CD14-positive monocyte (primary cell): ENCODE data around the gene LRP1B. TPM values are rescaled to one million over a fixed set of nuclear protein-coding genes. Genes with fewer than 3 reads are reported as not detected.

Experiments used
- DNase-seq, 3 donors: peaks; one replicate each; pipeline ENCODE4 v3.0.0-alpha.2; 2011 to 2022
- H2AFZ ChIP-seq: 2 replicates; pipeline ENCODE4 v1.6.0; 2012; ENCODE audit warnings: mild to moderate bottlenecking, low read depth, low read length, inconsistent platforms; ENCODE audit not compliant: insufficient read depth, poor library complexity, severe bottlenecking
- H3K27ac ChIP-seq, 2 donors: 1 replicate in 1 of 2; 2 replicates in 1 of 2; pipeline ENCODE4 v1.5.1; 2012 to 2013; ENCODE audit warnings: low read length in 2 of 2, control low read depth in 1 of 2, inconsistent platforms in 1 of 2, low read depth in 1 of 2, mild to moderate bottlenecking in 1 of 2
- H3K27me3 ChIP-seq, 2 donors: one replicate each; pipeline versions ENCODE4 v1.6.0 to v1.6.1; 2011 to 2013; ENCODE audit warnings: low read length in 2 of 2; ENCODE audit not compliant: control insufficient read depth in 2 of 2, insufficient read depth in 2 of 2
- H3K36me3 ChIP-seq, 2 donors: replicated peaks in 1 of 2; 1 replicate in 1 of 2; 2 replicates in 1 of 2; pipeline versions ENCODE4 v1.5.1 to v1.6.1; 2012 to 2013; ENCODE audit warnings: low read length in 2 of 2, control low read depth in 1 of 2, inconsistent platforms in 1 of 2, mild to moderate bottlenecking in 1 of 2; ENCODE audit not compliant: insufficient read depth in 2 of 2, control insufficient read depth in 1 of 2
- H3K4me1 ChIP-seq, 2 donors: 1 replicate in 1 of 2; 2 replicates in 1 of 2; pipeline versions ENCODE4 v1.5.1 to v1.6.1; 2012 to 2013; ENCODE audit warnings: low read length in 2 of 2, control low read depth in 1 of 2, inconsistent platforms in 1 of 2, mild to moderate bottlenecking in 1 of 2, moderate library complexity in 1 of 2; ENCODE audit not compliant: insufficient read depth in 2 of 2, control insufficient read depth in 1 of 2
- H3K4me2 ChIP-seq: replicated peaks from 2 replicates; pipeline ENCODE3; 2012; ENCODE audit warnings: low read length, moderate library complexity, mild to moderate bottlenecking; ENCODE audit not compliant: poor library complexity, severe bottlenecking; ENCODE audit errors: extremely low read depth
- H3K4me3 ChIP-seq, 3 experiments: fragments of 200-600 bp in 1 of 3; sonication (generic) in 1 of 3; replicated peaks in 1 of 3; 1 replicate in 2 of 3; 2 replicates in 1 of 3; pipeline ENCODE4 v1.5.1; 2011 to 2013; ENCODE audit warnings: low read length in 3 of 3, mild to moderate bottlenecking in 3 of 3, control low read depth in 2 of 3, low read depth in 2 of 3, inconsistent platforms in 1 of 3, moderate library complexity in 1 of 3
- H3K79me2 ChIP-seq: 2 replicates; pipeline ENCODE4 v1.6.0; 2012; ENCODE audit warnings: mild to moderate bottlenecking, control low read depth, inconsistent platforms, low read length, moderate library complexity; ENCODE audit not compliant: insufficient read depth
- H3K9ac ChIP-seq: 2 replicates; pipeline ENCODE4 v1.6.0; 2017; ENCODE audit warnings: low read length, mild to moderate bottlenecking; ENCODE audit not compliant: insufficient read depth, poor library complexity, severe bottlenecking
- H3K9me3 ChIP-seq, 2 donors: replicated peaks in 1 of 2; 1 replicate in 1 of 2; 2 replicates in 1 of 2; pipeline versions ENCODE4 v1.5.1 to v1.6.1; 2012 to 2013; ENCODE audit warnings: low read length in 2 of 2, control low read depth in 1 of 2; ENCODE audit not compliant: control insufficient read depth in 1 of 2, insufficient read depth in 1 of 2
- H4K20me1 ChIP-seq: 2 replicates; pipeline ENCODE4 v1.6.0; 2012; ENCODE audit warnings: mild to moderate bottlenecking, low read length, control low read depth, moderate library complexity; ENCODE audit not compliant: insufficient read depth
- H3K27ac Mint-ChIP-seq, 7 donors: one replicate each; pipeline ENCODE4 v1.8.0; 2020; ENCODE audit warnings: mild to moderate bottlenecking in 7 of 7, mixed read lengths in 7 of 7, moderate library complexity in 6 of 7, inconsistent platforms in 2 of 7
- H3K27me3 Mint-ChIP-seq, 3 donors: one replicate each; pipeline ENCODE4 v1.8.0; 2021 to 2022; ENCODE audit warnings: low read depth in 3 of 3, mild to moderate bottlenecking in 3 of 3, mixed read lengths in 3 of 3, moderate library complexity in 3 of 3, inconsistent platforms in 1 of 3
- H3K36me3 Mint-ChIP-seq, 2 donors: one replicate each; pipeline ENCODE4 v1.8.0; 2020; ENCODE audit warnings: mixed read lengths in 2 of 2, inconsistent platforms in 1 of 2, mild to moderate bottlenecking in 1 of 2
- H3K4me1 Mint-ChIP-seq: one replicate; pipeline ENCODE4 v1.8.0; 2020; ENCODE audit warnings: mild to moderate bottlenecking, mixed read lengths
- H3K4me3 Mint-ChIP-seq, 2 donors: one replicate each; pipeline ENCODE4 v1.8.0; 2020; ENCODE audit warnings: mild to moderate bottlenecking in 2 of 2, mixed read lengths in 2 of 2, moderate library complexity in 1 of 2
- H3K9me3 Mint-ChIP-seq, 7 donors: one replicate each; pipeline ENCODE4 v1.8.0; 2020 to 2022; ENCODE audit warnings: mixed read lengths in 7 of 7, mild to moderate bottlenecking in 6 of 7, moderate library complexity in 6 of 7, inconsistent platforms in 2 of 7
- CTCF ChIP-seq: fragments of 200-600 bp; IDR thresholded peaks from one replicate; pipeline ENCODE4 v1.8.0; 2022; ENCODE audit warnings: antibody characterized with exemption, mild to moderate bottlenecking
- WGBS: methylation state at CpG from one replicate; pipeline ENCODE4 v1.1.5; 2013; ENCODE audit warnings: missing lambda C conversion rate; ENCODE audit not compliant: insufficient coverage; 5-methylcytosine and 5-hydroxymethylcytosine counted together
- intact Hi-C, 2 donors: fragments of 100-400 bp; cut with micrococcal nuclease; formaldehyde crosslinking; loops; one replicate each; pipeline versions ENCODE4 v1.15.0 to v1.15.1; 2023
- polyA plus RNA-seq, 3 donors: library from polyadenylated mRNA; depleted of rRNA in 1 of 3; unstranded in 2 of 3; stranded (reverse) in 1 of 3; fragments of 300-500 nt in 2 of 3; fragments of >200 nt in 1 of 3; fragmentation: Illumina TruSeq in 2 of 3; gene quantifications; 1 replicate in 2 of 3; 2 replicates in 1 of 3; pipeline ENCODE4 v1.2.3, GENCODE V29; 2012 to 2021

LRP1B gene
- polyA plus RNA-seq, 3 donors: not detected

GRCh38 chr2:142130111-142131009 is 456 bp downstream of the LRP1B start:
- peaks cover 19% of the 10 kb centered on the region for H3K4me1 Mint-ChIP-seq
- intact Hi-C loops: no loop called here
- H3K9me3 ChIP-seq: peaks cover 0 to 12% of the 10 kb centered on the region in 2 donors
- 1% methylated on average over 49 of the region's 68 CpGs for WGBS
- H3K4me3 ChIP-seq: peak overlapping the region in 2 of 3 experiments; percentile 7 to 56
- H3K27ac Mint-ChIP-seq: no peak overlapping the region
- H3K4me3 Mint-ChIP-seq: peak overlapping the region; percentile 65 to 89
- no peaks in the 10 kb centered on the region for H3K79me2 ChIP-seq
- peaks cover 31 to 43% of the 10 kb centered on the region in 2 donors for H3K27me3 ChIP-seq
- H3K9me3 Mint-ChIP-seq: peaks cover 0 to 18% (median 7%) of the 10 kb centered on the region in 7 donors
- no peak overlapping the region for H3K27ac ChIP-seq
- H3K36me3 ChIP-seq: no peaks in the 10 kb centered on the region
- DNase-seq: peak in 1 of 3 donors; percentile 9
- peak overlapping the region; percentile 61 for H3K4me2 ChIP-seq
- H3K9ac ChIP-seq: no peak overlapping the region
- no peak for TF ChIP-seq CTCF
- H2AFZ ChIP-seq: no peak overlapping the region
- H4K20me1 ChIP-seq: no peaks in the 10 kb centered on the region
- peaks cover 2 to 3% of the 10 kb centered on the region in 2 donors for H3K36me3 Mint-ChIP-seq
- H3K4me1 ChIP-seq: peaks cover 8 to 13% of the 10 kb centered on the region in 2 donors
- peaks cover 46 to 62% (median 49%) of the 10 kb centered on the region in 3 donors for H3K27me3 Mint-ChIP-seq

- Histone ChIP-seq H3K27me3 (peaks cover 31 to 43% of the 10 kb centered on the region in 2 donors), H4K20me1 (no peaks in the 10 kb centered on the region), H3K9me3 (peaks cover 0 to 12% of the 10 kb centered on the region in 2 donors), H3K27ac (no peak overlapping the region), H3K9ac (no peak overlapping the region), H3K36me3 (no peaks in the 10 kb centered on the region), H3K4me1 (peaks cover 8 to 13% of the 10 kb centered on the region in 2 donors), H3K79me2 (no peaks in the 10 kb centered on the region), H3K4me3 (no peak overlapping the region), H2AFZ (no peak overlapping the region), H3K4me2 (no peak overlapping the region)
- peaks cover 0 to 18% (median 7%) of the 10 kb centered on the region in 7 donors for H3K9me3 Mint-ChIP-seq
- no peak for DNase-seq
- H3K4me3 Mint-ChIP-seq: peak overlapping the region in 1 of 2 donors; percentile 16
- no CpG with 5 or more reads among the region's 5 CpGs for WGBS
- H3K27ac Mint-ChIP-seq: no peak overlapping the region
- peaks cover 2 to 3% of the 10 kb centered on the region in 2 donors for H3K36me3 Mint-ChIP-seq
- no peak for TF ChIP-seq CTCF
- intact Hi-C loops: no loop called here
- H3K4me1 Mint-ChIP-seq: peaks cover 19% of the 10 kb centered on the region
- H3K27me3 Mint-ChIP-seq: peaks cover 42 to 61% (median 47%) of the 10 kb centered on the region in 3 donors
Observed at GRCh38 chr2:142128105-142128504, 2.7 kb downstream of the LRP1B start.
